SK-N-MC (cell line): Measurements from ENCODE around the gene SHROOM3.

Experiments
- DNase-seq: peaks from one replicate; pipeline ENCODE4 v3.0.0-alpha.2; 2011; ENCODE audit warnings: low read depth, low spot score
- H3K27ac ChIP-seq: fragments of 200-600 bp; sonication (generic); 2 replicates; pipeline ENCODE4 v1.5.1; 2016; ENCODE audit warnings: mixed run types
- H3K36me3 ChIP-seq: fragments of 200-600 bp; sonication (generic); 2 replicates; pipeline ENCODE4 v1.6.1; 2017; ENCODE audit warnings: antibody characterized with exemption, low read length, mixed read lengths; ENCODE audit not compliant: insufficient read depth
- H3K4me3 ChIP-seq: fragments of 200-600 bp; sonication (generic); 2 replicates; pipeline ENCODE4 v1.5.1; 2016
- H3K9ac ChIP-seq: fragments of 200-600 bp; sonication (generic); 2 replicates; pipeline ENCODE4 v1.8.0; 2017; ENCODE audit warnings: mixed run types, mixed read lengths; ENCODE audit not compliant: insufficient read length
- H3K9me3 ChIP-seq: fragments of 200-600 bp; sonication (generic); 2 replicates; pipeline ENCODE4 v1.6.1; 2017; ENCODE audit warnings: low read depth, mild to moderate bottlenecking, antibody characterized with exemption, low read length, moderate library complexity, mixed read lengths
- EZH2 ChIP-seq: fragments of 200-600 bp; sonication (generic); IDR thresholded peaks from one replicate; pipeline ENCODE4 v1.6.1; 2017; ENCODE audit warnings: antibody characterized with exemption
- FOXP2 ChIP-seq: optimal IDR thresholded peaks from 2 replicates; pipeline ENCODE3; 2011; ENCODE audit warnings: mild to moderate bottlenecking, moderate library complexity; ENCODE audit not compliant: insufficient read depth; ENCODE audit errors: extremely low read length, control extremely low read depth
- POLR2AphosphoS5 ChIP-seq: IDR thresholded peaks from 2 replicates; pipeline ENCODE4 v1.6.1; 2012; ENCODE audit warnings: mild to moderate bottlenecking, low read depth, low read length, borderline replicate concordance

SHROOM3 gene

GRCh38 chr4:76535603-76536372, 100.8 kb downstream of the SHROOM3 start:
- H3K9ac ChIP-seq: no peak overlapping the region
- H3K9me3 ChIP-seq: no peaks in the 10 kb centered on the region
- H3K36me3 ChIP-seq: no peaks in the 10 kb centered on the region
- H3K27ac ChIP-seq: no peak overlapping the region
- TF ChIP-seq FOXP2 (no peak), EZH2 (no peak), POLR2AphosphoS5 (no peak)
- no peak overlapping the region for H3K4me3 ChIP-seq
- DNase-seq: no peak

GRCh38 chr4:76536373-76536689, 101.3 kb downstream of the SHROOM3 start:
- no peaks in the 10 kb centered on the region for H3K36me3 ChIP-seq
- no peaks in the 10 kb centered on the region for H3K9me3 ChIP-seq
- no peak overlapping the region for H3K4me3 ChIP-seq
- H3K27ac ChIP-seq: no peak overlapping the region
- no peak overlapping the region for H3K9ac ChIP-seq
- TF ChIP-seq POLR2AphosphoS5 (no peak), FOXP2 (no peak), EZH2 (no peak)
- DNase-seq: no peak

GRCh38 chr4:76538296-76538695, 103.3 kb downstream of the SHROOM3 start:
- H3K9ac ChIP-seq: no peak overlapping the region
- H3K27ac ChIP-seq: no peak overlapping the region
- no peak for TF ChIP-seq EZH2
- no peak for TF ChIP-seq FOXP2
- no peak for TF ChIP-seq POLR2AphosphoS5
- no peaks in the 10 kb centered on the region for H3K9me3 ChIP-seq
- no peak for DNase-seq
- no peaks in the 10 kb centered on the region for H3K36me3 ChIP-seq
- no peak overlapping the region for H3K4me3 ChIP-seq

GRCh38 chr4:76539979-76540378, 105.0 kb downstream of the SHROOM3 start:
- Histone ChIP-seq H3K9ac (no peak overlapping the region), H3K4me3 (no peak overlapping the region), H3K9me3 (no peaks in the 10 kb centered on the region), H3K27ac (no peak overlapping the region), H3K36me3 (no peaks in the 10 kb centered on the region)
- DNase-seq: no peak
- TF ChIP-seq POLR2AphosphoS5 (no peak), EZH2 (no peak), FOXP2 (no peak)

DNA sequence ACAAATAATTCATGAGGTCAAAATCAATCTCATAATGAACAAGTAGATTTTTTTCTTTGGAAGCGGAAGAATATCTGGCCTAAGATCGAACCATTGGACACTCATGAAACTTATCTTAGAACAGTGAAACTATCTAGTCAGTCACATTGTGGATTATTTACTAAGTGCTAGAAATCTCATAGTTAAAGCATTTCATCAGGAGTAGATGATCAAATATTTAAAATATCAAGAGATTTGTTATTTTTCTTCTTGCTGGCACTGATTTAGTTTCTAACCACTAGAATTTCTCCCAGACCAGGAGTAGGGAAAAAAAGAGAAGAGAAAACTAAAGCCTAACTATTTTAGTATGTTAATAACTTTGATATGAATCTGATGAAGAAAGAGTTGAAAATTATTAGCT, 105.5 kb downstream of the SHROOM3 start:
- no peak for DNase-seq
- H3K27ac ChIP-seq: no peak overlapping the region
- no peak overlapping the region for H3K4me3 ChIP-seq
- no peak overlapping the region for H3K9ac ChIP-seq
- no peaks in the 10 kb centered on the region for H3K36me3 ChIP-seq
- no peaks in the 10 kb centered on the region for H3K9me3 ChIP-seq
- no peak for TF ChIP-seq FOXP2
- no peak for TF ChIP-seq POLR2AphosphoS5
- no peak for TF ChIP-seq EZH2

GRCh38 chr4:76543378-76543777, 108.3 kb downstream of the SHROOM3 start:
- no peak overlapping the region for H3K4me3 ChIP-seq
- no peak for TF ChIP-seq EZH2
- TF ChIP-seq FOXP2: no peak
- no peak for TF ChIP-seq POLR2AphosphoS5
- no peak for DNase-seq
- H3K9me3 ChIP-seq: no peaks in the 10 kb centered on the region
- H3K36me3 ChIP-seq: no peaks in the 10 kb centered on the region
- no peak overlapping the region for H3K9ac ChIP-seq
- no peak overlapping the region for H3K27ac ChIP-seq

DNA sequence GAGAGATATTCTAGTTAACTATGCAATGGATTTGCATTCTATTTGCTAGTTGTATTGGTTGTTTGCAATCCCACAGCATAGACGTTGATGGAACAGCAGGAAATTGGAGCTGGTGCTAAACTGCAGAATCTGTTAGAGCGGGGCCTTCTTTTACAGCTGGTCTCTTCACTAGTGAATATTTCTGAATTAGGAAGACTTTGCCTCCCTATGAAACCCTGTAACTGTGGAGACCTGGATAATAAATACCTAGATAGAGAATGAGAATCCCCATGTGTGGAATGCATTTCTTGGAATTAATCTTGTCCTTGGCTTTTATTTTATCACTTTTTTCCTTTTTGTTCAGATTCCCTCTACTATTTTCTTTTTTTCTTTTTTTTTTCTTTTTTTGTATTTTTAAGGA, 109.7 kb downstream of the SHROOM3 start:
- Histone ChIP-seq H3K36me3 (no peaks in the 10 kb centered on the region), H3K4me3 (no peak overlapping the region), H3K9ac (no peak overlapping the region), H3K27ac (no peak overlapping the region), H3K9me3 (no peaks in the 10 kb centered on the region)
- TF ChIP-seq EZH2 (no peak), POLR2AphosphoS5 (no peak), FOXP2 (no peak)
- no peak for DNase-seq

DNA sequence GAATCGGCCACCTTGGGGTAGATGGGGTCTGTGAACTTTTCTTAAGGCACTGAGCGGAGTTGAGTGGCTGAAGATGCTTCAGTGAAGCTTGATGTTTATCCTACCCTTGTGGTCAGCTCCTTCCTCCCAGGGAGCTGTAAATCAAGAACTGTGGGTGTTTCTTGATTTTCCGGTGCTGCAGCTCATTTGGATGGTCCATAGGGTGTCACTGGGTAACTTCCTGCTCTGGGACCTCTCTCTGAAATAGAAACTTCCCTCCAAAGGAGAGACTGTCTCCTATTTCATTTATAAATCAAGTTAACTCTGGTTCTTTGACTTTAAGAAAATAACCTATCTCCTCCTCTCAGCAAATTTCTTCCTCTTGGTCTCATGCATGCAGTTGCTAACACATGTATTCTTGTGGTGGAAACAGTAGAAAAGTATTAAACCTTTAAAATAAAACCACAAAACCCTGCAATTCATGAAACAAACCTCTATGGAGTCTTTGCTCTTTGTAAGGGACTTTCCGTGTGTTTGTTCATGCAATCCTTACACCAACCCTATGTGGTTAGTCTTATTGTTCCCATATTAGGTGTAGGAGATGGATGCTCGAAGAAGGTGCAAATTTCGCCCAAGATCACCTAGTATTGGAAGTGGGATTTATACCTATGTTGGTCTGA, 110.3 kb downstream of the SHROOM3 start:
- no peak for DNase-seq
- H3K36me3 ChIP-seq: no peaks in the 10 kb centered on the region
- no peak overlapping the region for H3K9ac ChIP-seq
- no peak overlapping the region for H3K27ac ChIP-seq
- TF ChIP-seq FOXP2: no peak
- no peak for TF ChIP-seq EZH2
- no peak for TF ChIP-seq POLR2AphosphoS5
- no peaks in the 10 kb centered on the region for H3K9me3 ChIP-seq
- H3K4me3 ChIP-seq: no peak overlapping the region

DNA sequence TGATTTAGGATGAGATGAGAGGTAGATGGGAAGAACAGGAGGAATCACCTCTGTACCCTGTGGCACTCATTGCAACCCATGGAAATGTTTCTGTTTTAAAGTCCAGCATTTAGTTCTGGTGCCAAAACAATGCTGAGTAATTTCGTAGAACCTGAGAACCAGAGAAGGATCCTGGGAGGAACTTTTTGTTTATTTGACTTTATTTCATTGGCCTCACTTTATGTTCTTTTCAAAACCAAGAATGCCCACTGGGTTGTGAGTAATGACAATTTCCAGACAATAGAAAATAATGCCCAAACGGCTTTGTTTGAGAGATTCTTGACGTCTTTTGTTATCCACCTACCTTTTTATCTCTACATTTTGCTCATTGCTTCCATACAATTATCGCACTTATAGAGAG, 111.3 kb downstream of the SHROOM3 start:
- Histone ChIP-seq H3K9ac (no peak overlapping the region), H3K27ac (no peak overlapping the region), H3K4me3 (no peak overlapping the region), H3K36me3 (no peaks in the 10 kb centered on the region), H3K9me3 (no peaks in the 10 kb centered on the region)
- TF ChIP-seq EZH2 (no peak), POLR2AphosphoS5 (no peak), FOXP2 (no peak)
- DNase-seq: no peak
